Pancreas (tissue), 10 donors: Measurements from ENCODE around the gene RPP14. TPM values are rescaled to one million over a fixed set of nuclear protein-coding genes. Genes with fewer than 3 reads are reported as not detected.

Experiments used
- ATAC-seq, 4 donors: fragments of 200-7000 bp; cut with Tn5 transposase; one replicate each; pipeline versions ENCODE4 v1.8.0 to v1.9.1; 2020; ENCODE audit warnings: mild to moderate bottlenecking in 4 of 4, moderate library complexity in 4 of 4
- DNase-seq, 6 donors: peaks; one replicate each; pipeline ENCODE4 v3.0.0-alpha.2; 2020
- FAIRE-seq: peaks from 2 replicates; lab custom pipeline; 2012; peaks lifted over from hg19 to GRCh38; lab: Jason Lieb, UNC
- H3K27ac ChIP-seq, 4 donors: fragments of 200-600 bp; sonication (generic); 1 replicate in 3 of 4; 2 replicates in 1 of 4; pipeline versions ENCODE4 v1.5.0 to v1.8.0; 2020
- H3K27me3 ChIP-seq, 4 donors: fragments of 200-600 bp; one replicate each; pipeline ENCODE4 v1.8.0; 2021
- H3K36me3 ChIP-seq, 3 donors: fragments of 200-600 bp; sonication (generic) in 1 of 3; one replicate each; pipeline versions ENCODE4 v1.5.0 to v1.8.0; 2020 to 2021
- H3K4me1 ChIP-seq, 3 donors: fragments of 200-600 bp; one replicate each; pipeline ENCODE4 v1.8.0; 2021
- H3K4me3 ChIP-seq, 4 donors: fragments of 200-600 bp; sonication (generic) in 2 of 4; one replicate each; pipeline versions ENCODE4 v1.5.0 to v1.8.0; 2020 to 2021
- H3K9me3 ChIP-seq, 4 donors: fragments of 200-600 bp; one replicate each; pipeline ENCODE4 v1.8.0; 2021
- WGBS, 2 donors: extraction: QIAGEN DNeasy Blood & Tissue Kit; methylation state at CpG; one replicate each; pipeline ENCODE4 v1.1.7; 2013; 5-methylcytosine and 5-hydroxymethylcytosine counted together
- intact Hi-C, 3 donors: fragments of 100-400 bp; cut with DNase I; formaldehyde crosslinking; loops; one replicate each; pipeline versions ENCODE4 v1.11.1 to v1.14.2; 2022
- polyA plus RNA-seq, 2 donors: library from polyadenylated mRNA; stranded (reverse); fragments of 200-250 nt; gene quantifications; one replicate each; pipeline ENCODE4 v1.2.3, GENCODE V29; 2013
- total RNA-seq, 6 donors: library from RNA; stranded (reverse); fragmentation: NEBNext Ultra II Directional in 4 of 6; extraction: Animal tissue kit (Norgen Biotek cat#: 25700) in 4 of 6; gene quantifications; one replicate each; pipeline versions ENCODE4 v1.2.1 to v1.2.4, GENCODE V29; 2021 to 2023
- TF ChIP-seq, protein P1 (sequence below), 4 donors: fragments of 200-600 bp; sonication (generic) in 3 of 4; IDR thresholded peaks; one replicate each; pipeline versions ENCODE4 v1.5.0 to v1.8.0; 2021; ENCODE audit warnings: antibody characterized with exemption in 4 of 4
- donor health status: healthy with polysubstance abuse.
- donor health status: DM: no; HTN: no; CAD: no; lungs with moderate emphysema.
- donor health status: DM: no; HTN: no; CAD: no.
- donor health status: control.
- donor health status: control.
- donor health status: Bipolar disorder and iron deficiency.
- donor health status: DM: yes; HTN: yes; CAD: no.
- donor health status: DM: no; HTN: no; CAD: no.
- donor health status: DM: no; HTN: no; CAD: no.
- donor health status: DM: yes; HTN: yes; CAD: no.

RPP14 gene
- total and polyA plus RNA-seq, 8 donors = 5.0 to 8.1 (median 6.7) TPM

DNA sequence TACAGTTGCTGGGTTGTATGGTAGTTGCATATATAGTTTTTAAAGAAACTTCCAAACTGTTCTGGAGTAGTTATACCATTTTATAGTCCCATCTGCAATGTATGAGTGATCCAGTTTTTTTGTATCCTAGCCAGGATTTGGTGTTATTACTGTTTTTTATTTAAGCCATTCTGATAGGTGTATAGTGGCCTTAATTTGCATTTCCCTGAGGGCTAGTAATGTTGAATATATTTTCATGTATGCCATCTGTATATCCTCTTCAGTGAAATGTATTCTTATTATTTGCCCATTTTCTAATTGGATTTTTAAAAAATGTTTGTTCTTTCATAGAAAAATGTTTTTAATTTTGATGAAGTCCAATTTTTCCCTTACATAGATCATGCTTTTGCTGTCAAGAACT lies 55.8 kb downstream of the RPP14 start:
- H3K4me3 ChIP-seq = no peak overlapping the region
- no peaks in the 10 kb centered on the region for H3K9me3 ChIP-seq
- DNase-seq = no peak
- no peak for FAIRE-seq
- TF ChIP-seq, protein P1, sequence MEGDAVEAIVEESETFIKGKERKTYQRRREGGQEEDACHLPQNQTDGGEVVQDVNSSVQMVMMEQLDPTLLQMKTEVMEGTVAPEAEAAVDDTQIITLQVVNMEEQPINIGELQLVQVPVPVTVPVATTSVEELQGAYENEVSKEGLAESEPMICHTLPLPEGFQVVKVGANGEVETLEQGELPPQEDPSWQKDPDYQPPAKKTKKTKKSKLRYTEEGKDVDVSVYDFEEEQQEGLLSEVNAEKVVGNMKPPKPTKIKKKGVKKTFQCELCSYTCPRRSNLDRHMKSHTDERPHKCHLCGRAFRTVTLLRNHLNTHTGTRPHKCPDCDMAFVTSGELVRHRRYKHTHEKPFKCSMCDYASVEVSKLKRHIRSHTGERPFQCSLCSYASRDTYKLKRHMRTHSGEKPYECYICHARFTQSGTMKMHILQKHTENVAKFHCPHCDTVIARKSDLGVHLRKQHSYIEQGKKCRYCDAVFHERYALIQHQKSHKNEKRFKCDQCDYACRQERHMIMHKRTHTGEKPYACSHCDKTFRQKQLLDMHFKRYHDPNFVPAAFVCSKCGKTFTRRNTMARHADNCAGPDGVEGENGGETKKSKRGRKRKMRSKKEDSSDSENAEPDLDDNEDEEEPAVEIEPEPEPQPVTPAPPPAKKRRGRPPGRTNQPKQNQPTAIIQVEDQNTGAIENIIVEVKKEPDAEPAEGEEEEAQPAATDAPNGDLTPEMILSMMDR (IDR thresholded peaks at IDR 0.05) = no peak
- intact Hi-C loops = no loop called here
- no peak for ATAC-seq
- no peaks in the 10 kb centered on the region for H3K36me3 ChIP-seq
- H3K27me3 ChIP-seq = no peaks in the 10 kb centered on the region
- H3K27ac ChIP-seq = no peak overlapping the region
- H3K4me1 ChIP-seq = no peaks in the 10 kb centered on the region

- TF ChIP-seq, protein P1 (IDR thresholded peaks at IDR 0.05) = no peak
- 79 to 87% methylated on average over 1 of the region's 1 CpG for WGBS, 2 donors
- Histone ChIP-seq H3K4me3 (no peak overlapping the region), H3K27ac (no peak overlapping the region), H3K27me3 (no peaks in the 10 kb centered on the region), H3K4me1 (peaks cover 0 to 5% (median 0%) of the 10 kb centered on the region in 3 donors), H3K36me3 (no peaks in the 10 kb centered on the region), H3K9me3 (no peaks in the 10 kb centered on the region)
- ATAC-seq = no peak
- DNase-seq = no peak
- no peak for FAIRE-seq
- intact Hi-C loops = no loop called here
Measured at GRCh38 chr3:58366699-58367098, 60.7 kb downstream of the RPP14 start.

- Histone ChIP-seq H3K27ac (peak overlapping the region in 1 of 4 donors; percentile 28), H3K36me3 (no peaks in the 10 kb centered on the region), H3K9me3 (no peaks in the 10 kb centered on the region), H3K27me3 (no peaks in the 10 kb centered on the region), H3K4me3 (no peak overlapping the region), H3K4me1 (peaks cover 0 to 5% (median 0%) of the 10 kb centered on the region in 3 donors)
- intact Hi-C loops = no loop called here
- ATAC-seq (peak; percentile 74 to 95 (median 84)), DNase-seq (peak in 3 of 6 donors; percentile 14 to 39 (median 38)), FAIRE-seq (no peak)
- TF ChIP-seq, protein P1 (IDR thresholded peaks at IDR 0.05) = no peak
- 13 to 37% methylated on average over 1 of the region's 1 CpG for WGBS, 2 donors
Measured at GRCh38 chr3:58369038-58369437, 63.0 kb downstream of the RPP14 start.

Other genes starting within 250 kb of the RPP14 start
- gene DNASE1L3, start 95.3 kb upstream of the RPP14 start, total RNA-seq = under 1 TPM in 4 of 6 donors, not detected in 2; 0.20 to 0.37 (median 0.28) TPM
- under 1 TPM; 0.38 to 0.49 TPM for gene DNASE1L3, start 95.3 kb upstream of the RPP14 start, polyA plus RNA-seq
- gene ABHD6, start 68.5 kb upstream of the RPP14 start, total RNA-seq = 1 to 10 TPM in 4 of 6 donors, under 1 TPM in 2; 0.69 to 4.6 (median 2.0) TPM
- 1 to 10 TPM; 2.1 to 5.5 TPM for gene ABHD6, start 68.5 kb upstream of the RPP14 start, polyA plus RNA-seq
- 1 to 10 TPM; 2.6 to 4.4 (median 3.5) TPM for gene HTD2, start 275 bp downstream of the RPP14 start, total RNA-seq
- 1 to 10 TPM in 1 of 2 donors, under 1 TPM in 1; 0.68 to 5.5 TPM for gene HTD2, start 275 bp downstream of the RPP14 start, polyA plus RNA-seq
- 10 to 100 TPM in 1 of 6 donors, 1 to 10 TPM in 5; 6.1 to 11.2 (median 7.9) TPM for gene PXK, start 26.6 kb downstream of the RPP14 start, total RNA-seq
- gene PXK, start 26.6 kb downstream of the RPP14 start, polyA plus RNA-seq = 1 to 10 TPM; 3.2 to 6.2 TPM
- gene PDHB, start 127.6 kb downstream of the RPP14 start, total RNA-seq = 10 to 100 TPM; 17.7 to 26.8 (median 23.9) TPM
- gene PDHB, start 127.6 kb downstream of the RPP14 start, polyA plus RNA-seq = 10 to 100 TPM; 31.1 to 44.9 TPM
- 1 to 10 TPM; 2.2 to 6.0 (median 3.5) TPM for gene KCTD6, start 185.9 kb downstream of the RPP14 start, total RNA-seq
- 10 to 100 TPM in 1 of 2 donors, 1 to 10 TPM in 1; 4.8 to 13.8 TPM for gene KCTD6, start 185.9 kb downstream of the RPP14 start, polyA plus RNA-seq
- 10 to 100 TPM in 1 of 6 donors, 1 to 10 TPM in 5; 1.3 to 13.3 (median 7.1) TPM for gene ACOX2, start 230.9 kb downstream of the RPP14 start, total RNA-seq
- gene ACOX2, start 230.9 kb downstream of the RPP14 start, polyA plus RNA-seq = 10 to 100 TPM in 1 of 2 donors, 1 to 10 TPM in 1; 7.9 to 11.3 TPM